Right lobe of liver (tissue), 4 donors: Measurements from ENCODE around the gene DAND5.

Experiments used
- CTCF ChIP-seq, 4 donors: fragments of 200-600 bp in 3 of 4; fragments of 450-650 bp in 1 of 4; IDR thresholded peaks; one replicate each; pipeline versions ENCODE4 v1.5.1 to v1.8.0; 2016 to 2022; ENCODE audit warnings: antibody characterized with exemption in 4 of 4, mild to moderate bottlenecking in 2 of 4
- POLR2A ChIP-seq: fragments of 450-650 bp; IDR thresholded peaks from one replicate; pipeline ENCODE4 v1.6.1; 2017; ENCODE audit warnings: antibody characterized with exemption, mild to moderate bottlenecking
- donor health status: DM: no; HTN: no; CAD: no.
- donor health status: DM: no; HTN: no; CAD: no.
- donor health status: DM: no; HTN: yes; CAD: no.

GRCh38 chr19:13016628-13017305 lies 47.4 kb downstream of the DAND5 start:
- TF ChIP-seq POLR2A (no peak), CTCF (IDR thresholded peaks at IDR 0.05) (no peak)
